ENCODE results near the gene DDIT4. TPM values are rescaled to one million over a fixed set of nuclear protein-coding genes. Genes with fewer than 3 reads are reported as not detected.

DDIT4 gene
- total RNA-seq, 1 experiment from 2014 or later: 462 TPM

GRCh38 chr10:72242675-72243074 lies 31.0 kb upstream of the DDIT4 start:
- Histone ChIP-seq H3K4me3 (replicated peaks in 1 of 2; ENCODE audit: low read depth in 1 of 2, low read length in 2 of 2) (no peak overlapping the region), H3K9ac (ENCODE audit: low read length) (no peak overlapping the region), H3K79me2 (ENCODE audit: insufficient read depth, low read length) (no peaks in the 10 kb centered on the region), H4K20me1 (ENCODE audit: insufficient read depth) (no peaks in the 10 kb centered on the region), H3K27me3 (ENCODE audit: insufficient read depth, low read length) (no peaks in the 10 kb centered on the region), H2AFZ (ENCODE audit: low read depth, low read length, poor library complexity, severe bottlenecking) (no peak overlapping the region), H3K36me3 (ENCODE audit: control insufficient read depth in 1 of 2, insufficient read depth in 2 of 2, low read length in 2 of 2) (no peaks in the 10 kb centered on the region), H3K9me3 (ENCODE audit: control insufficient read depth in 1 of 2, insufficient read depth in 1 of 2, low read depth in 1 of 2, low read length in 2 of 2) (no peaks in the 10 kb centered on the region), H3K27ac (ENCODE audit: low read depth, low read length) (no peak overlapping the region), H3K4me1 (ENCODE audit: control insufficient read depth in 1 of 2, insufficient read depth in 2 of 2, low read length in 2 of 2) (peaks cover 16 to 19% of the 10 kb centered on the region in 2 experiments), H3K9me2 (ENCODE audit: insufficient read depth) (no peaks in the 10 kb centered on the region), H3K4me2 (ENCODE audit: low read length) (no peak overlapping the region)
- DNase-seq (ENCODE audit: low read depth, low spot score) (no peak), ATAC-seq (no peak)
- CTCF ChIA-PET: no interaction called here
- RAD21 ChIA-PET (ENCODE audit: low non-redundant PET in 1 of 2, low total read pairs in 2 of 2, uncharacterized antibody in 2 of 2, unreplicated experiment in 2 of 2): no interaction called here
- POLR2A ChIA-PET: no interaction called here
- TF ChIP-seq EGR1 (IDR thresholded peaks at IDR 0.05; ENCODE audit: low read depth) (no peak), CEBPB (IDR thresholded peaks at IDR 0.05; ENCODE audit: low read depth) (no peak), ATF3 (IDR thresholded peaks at IDR 0.05) (no peak), EZH2phosphoT487 (IDR thresholded peaks at IDR 0.05; ENCODE audit: borderline replicate concordance) (no peak), RAD21 (IDR thresholded peaks at IDR 0.05; ENCODE audit: low read depth) (no peak), ZFX (IDR thresholded peaks at IDR 0.05) (no peak), SP1 (IDR thresholded peaks at IDR 0.05; ENCODE audit: low read depth) (no peak), ELF1 (IDR thresholded peaks at IDR 0.05; ENCODE audit: borderline replicate concordance, low read depth) (no peak), FOSL1 (IDR thresholded peaks at IDR 0.05; ENCODE audit: low read depth) (no peak), SIN3A (IDR thresholded peaks at IDR 0.05; ENCODE audit: low read depth) (no peak), ZNF274 (IDR thresholded peaks at IDR 0.05; ENCODE audit: low read depth, low read length) (no peak), POLR2AphosphoS5 (IDR thresholded peaks at IDR 0.05; ENCODE audit: low read depth, low read length) (no peak), POLR2A (IDR thresholded peaks at IDR 0.05; ENCODE audit: borderline replicate concordance, extremely low read depth, insufficient read depth, insufficient read length) (no peak), JUND (IDR thresholded peaks at IDR 0.05) (no peak), YY1 (IDR thresholded peaks at IDR 0.05; ENCODE audit: extremely low read depth, insufficient replicate concordance, low read depth, low read length) (no peak), CBX3 (IDR thresholded peaks at IDR 0.05; ENCODE audit: low read depth) (no peak), TCF7L2 (IDR thresholded peaks at IDR 0.05; ENCODE audit: borderline replicate concordance, extremely low read depth, insufficient read depth, insufficient read length) (no peak), MAX (IDR thresholded peaks at IDR 0.05) (no peak)
- TF ChIP-seq, protein P1, sequence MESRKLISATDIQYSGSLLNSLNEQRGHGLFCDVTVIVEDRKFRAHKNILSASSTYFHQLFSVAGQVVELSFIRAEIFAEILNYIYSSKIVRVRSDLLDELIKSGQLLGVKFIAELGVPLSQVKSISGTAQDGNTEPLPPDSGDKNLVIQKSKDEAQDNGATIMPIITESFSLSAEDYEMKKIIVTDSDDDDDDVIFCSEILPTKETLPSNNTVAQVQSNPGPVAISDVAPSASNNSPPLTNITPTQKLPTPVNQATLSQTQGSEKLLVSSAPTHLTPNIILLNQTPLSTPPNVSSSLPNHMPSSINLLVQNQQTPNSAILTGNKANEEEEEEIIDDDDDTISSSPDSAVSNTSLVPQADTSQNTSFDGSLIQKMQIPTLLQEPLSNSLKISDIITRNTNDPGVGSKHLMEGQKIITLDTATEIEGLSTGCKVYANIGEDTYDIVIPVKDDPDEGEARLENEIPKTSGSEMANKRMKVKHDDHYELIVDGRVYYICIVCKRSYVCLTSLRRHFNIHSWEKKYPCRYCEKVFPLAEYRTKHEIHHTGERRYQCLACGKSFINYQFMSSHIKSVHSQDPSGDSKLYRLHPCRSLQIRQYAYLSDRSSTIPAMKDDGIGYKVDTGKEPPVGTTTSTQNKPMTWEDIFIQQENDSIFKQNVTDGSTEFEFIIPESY (IDR thresholded peaks at IDR 0.05; ENCODE audit: extremely low read depth, insufficient replicate concordance, low read length): no peak
- BruUV-seq (replicated peaks): no TSS peak
- intact Hi-C loops (cut with micrococcal nuclease): no loop called here

Measured in HCT116 (cell line).